ENCODE data around the gene SLC12A4. TPM values are rescaled to one million over a fixed set of nuclear protein-coding genes. Genes with fewer than 3 reads are reported as not detected.
A peak's percentile ranks its signal among the peaks of the same experiment; 100 is the strongest.
"Not testable (repeated sequence)": the region's sequence is repeated elsewhere in the genome, so short reads cannot be mapped to it uniquely, and the experiment has no call there.

SLC12A4 gene
- total RNA-seq: 8.0 TPM

DNA sequence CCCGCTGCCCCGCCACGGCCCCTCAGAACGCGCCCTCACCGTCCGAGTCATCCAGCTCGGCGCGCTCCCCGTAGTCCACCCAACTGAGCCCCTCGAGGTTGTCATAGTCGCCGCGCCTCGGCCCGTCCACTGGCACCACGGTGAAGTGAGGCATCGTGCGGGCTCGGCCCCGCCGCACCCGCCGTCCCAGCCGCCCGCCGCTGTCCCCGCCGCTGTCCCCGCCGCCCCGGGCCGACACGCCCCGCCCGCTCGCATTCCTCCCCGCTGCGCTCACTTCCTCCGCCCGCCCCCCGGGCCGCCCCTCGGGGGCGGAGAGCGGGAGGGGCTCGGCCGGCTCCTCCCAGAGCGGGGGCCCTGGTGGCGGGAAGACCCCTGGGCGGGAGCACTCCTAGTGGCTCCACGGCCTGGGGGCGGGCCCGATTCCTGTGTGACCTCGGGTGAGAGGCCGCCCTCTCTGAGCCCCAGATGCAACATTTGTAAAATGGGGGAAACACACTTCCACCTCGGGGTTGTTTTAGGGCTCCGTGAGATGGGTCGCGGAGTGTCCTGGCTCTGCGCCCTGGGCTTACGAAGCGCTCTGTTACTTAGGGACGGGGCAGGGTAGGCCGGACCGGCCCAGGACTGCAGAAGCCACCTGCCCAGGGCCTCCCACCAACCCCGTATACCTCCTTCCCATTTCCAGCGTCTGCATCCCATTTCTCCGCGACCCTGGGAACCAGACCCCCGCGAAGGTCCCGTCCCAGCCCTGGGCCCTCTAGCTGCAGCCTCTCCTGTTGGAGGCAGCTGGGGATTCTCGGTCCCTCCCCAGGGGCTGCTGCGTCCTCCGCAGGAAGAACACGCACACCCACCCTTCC is at the start of gene SLC12A4:
Gene SLC12A4, minus strand, starts transcription at position 238 of the 854 bp plus-strand sequence. Its CDS starts 84 bp downstream, at position 154.
- peak; percentile 26 for DNase-seq

DNA sequence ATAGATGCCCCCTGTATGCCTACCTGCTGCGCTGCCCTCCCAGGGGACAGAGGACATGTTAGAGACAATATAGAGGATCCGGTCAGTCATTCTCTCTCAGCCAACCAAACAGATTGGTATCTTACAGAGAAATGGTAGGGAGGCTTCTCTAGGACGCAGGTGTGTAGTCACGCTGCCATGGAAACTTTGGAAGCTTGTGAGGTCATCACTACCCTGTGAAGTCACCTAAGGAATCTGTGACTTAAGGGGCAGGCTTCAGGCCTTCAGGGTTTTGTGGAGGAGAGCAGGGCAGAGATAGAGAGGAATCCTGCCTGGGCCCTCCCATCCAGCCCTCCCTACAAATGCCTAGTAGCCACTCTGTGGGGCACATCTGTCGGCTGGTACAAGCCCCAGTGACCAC is 47.2 kb upstream of the SLC12A4 start, which contains the start of gene DPEP2NB:
Gene DPEP2NB, minus strand, starts transcription at position 231 of the 400 bp plus-strand sequence. Its CDS starts 141 bp downstream, at position 90.
- no peak for DNase-seq

DNA sequence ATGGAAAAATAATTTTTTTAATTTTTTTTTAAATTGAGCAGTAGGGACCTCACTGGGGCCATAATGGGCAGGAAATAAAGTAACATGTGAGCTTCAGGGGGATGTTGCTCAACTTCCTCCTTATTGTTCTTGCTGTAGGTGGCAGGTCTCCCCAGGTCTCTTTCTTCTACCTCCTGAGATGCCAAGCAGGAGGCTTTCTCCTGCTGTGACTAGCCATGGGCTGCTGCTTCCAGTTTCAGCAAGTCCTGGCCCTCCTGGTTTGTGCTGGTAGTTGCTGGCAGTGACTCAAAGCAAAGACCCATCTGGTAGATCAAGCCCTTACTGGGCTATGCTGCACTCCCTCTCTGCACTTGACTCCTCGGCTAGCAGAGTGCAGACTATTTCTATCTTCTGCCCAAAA is 45.0 kb upstream of the SLC12A4 start:
- no peak for DNase-seq

DNA sequence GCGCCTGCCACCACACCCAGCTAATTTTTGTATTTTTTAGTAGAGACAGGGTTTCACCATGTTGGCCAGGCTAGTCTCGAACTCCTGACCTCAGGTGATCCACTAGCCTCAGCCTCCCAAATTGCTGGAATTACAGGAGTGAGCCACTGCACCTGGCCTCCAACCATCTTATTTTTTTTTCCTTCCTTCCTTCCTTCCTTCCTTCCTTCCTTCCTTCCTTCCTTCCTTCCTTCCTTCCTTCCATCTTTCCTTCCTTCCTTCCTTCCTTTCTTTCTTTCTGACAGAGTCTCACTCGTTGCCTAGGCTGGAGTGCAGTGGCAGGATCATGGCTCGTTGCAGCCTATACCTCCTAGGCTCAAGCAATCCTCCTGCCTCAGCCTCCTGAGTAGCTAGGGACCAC is 41.4 kb upstream of the SLC12A4 start:
- not testable (repeated sequence) for DNase-seq

- no peak for DNase-seq
Observed at GRCh38 chr16:68009157-68009735, 40.8 kb upstream of the SLC12A4 start.

DNA sequence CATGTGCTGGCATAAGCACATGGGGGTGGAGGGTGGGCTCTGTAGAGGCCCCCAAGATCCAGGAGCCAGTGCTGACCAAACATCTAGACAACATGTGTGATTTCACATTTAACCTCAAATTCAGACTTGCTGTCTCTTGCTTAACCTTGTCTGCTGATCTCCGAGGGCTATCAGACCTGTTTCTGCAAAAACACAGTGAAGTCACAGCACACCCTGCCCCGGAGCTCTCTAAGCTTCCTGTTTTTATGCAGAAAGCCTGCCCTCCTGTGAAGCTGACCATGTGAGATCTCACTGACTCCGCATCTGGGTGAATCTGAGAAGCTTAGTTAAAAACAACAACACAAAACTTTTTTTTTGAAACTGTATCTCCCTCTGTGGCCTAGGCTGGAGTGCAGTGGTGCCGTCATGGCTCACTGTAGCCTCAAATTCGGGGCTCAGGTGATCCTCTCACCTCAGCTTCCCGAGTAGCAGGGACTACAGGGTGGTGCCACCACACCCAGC is 37.4 kb upstream of the SLC12A4 start:
- no peak for DNase-seq

GRCh38 chr16:68005211-68005610 is 36.8 kb upstream of the SLC12A4 start:
- no peak for DNase-seq

DNA sequence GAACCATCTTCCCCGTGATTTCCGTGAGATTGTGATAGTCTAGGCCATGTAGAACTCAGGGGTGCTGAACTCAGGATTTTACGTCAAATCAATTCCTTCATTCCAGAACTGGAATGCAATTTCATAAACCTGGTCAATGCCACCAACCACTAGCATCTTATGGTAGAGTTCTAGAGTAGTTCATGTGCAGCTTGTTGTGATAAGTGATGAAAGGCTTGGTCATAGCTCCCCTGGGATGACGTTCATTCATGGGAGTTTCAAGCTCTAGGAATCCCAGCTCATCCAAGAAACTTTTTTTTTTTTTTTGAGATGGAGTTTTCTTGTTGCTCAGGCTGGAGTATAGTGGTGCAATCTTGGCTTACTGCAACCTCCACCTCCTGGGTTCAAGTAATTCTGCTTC is 34.6 kb upstream of the SLC12A4 start:
- DNase-seq: no peak

- DNase-seq: no peak
Observed at GRCh38 chr16:68000450-68000849, 32.0 kb upstream of the SLC12A4 start.

DNA sequence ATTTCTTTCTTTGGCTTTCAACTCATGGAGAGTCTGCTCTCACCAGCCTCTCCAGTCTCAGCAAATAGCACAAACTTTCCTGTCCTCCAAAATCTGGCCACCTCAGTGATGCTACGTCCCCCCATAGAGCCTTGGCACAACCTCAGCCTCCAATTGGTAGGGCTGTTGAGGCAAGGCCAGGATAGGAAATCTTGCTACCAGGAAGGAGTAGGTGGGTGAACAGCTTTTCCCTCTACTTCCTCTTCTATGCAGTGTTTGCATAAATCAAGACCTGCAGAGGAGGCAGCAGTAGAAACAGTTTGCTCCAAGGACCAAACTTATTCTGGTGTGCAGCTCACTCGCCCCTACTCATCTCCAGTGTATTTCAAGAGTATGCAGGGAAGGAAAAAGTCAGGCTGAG is 31.5 kb upstream of the SLC12A4 start:
- no peak for DNase-seq

GRCh38 chr16:67998779-67999688 is 30.6 kb upstream of the SLC12A4 start, which contains the start of gene DPEP2:
Gene DPEP2 (minus strand): TSS chr16:67999484. CDS start chr16:67993212, 6,272 bp downstream.
- DNase-seq: not testable (repeated sequence)

DNA sequence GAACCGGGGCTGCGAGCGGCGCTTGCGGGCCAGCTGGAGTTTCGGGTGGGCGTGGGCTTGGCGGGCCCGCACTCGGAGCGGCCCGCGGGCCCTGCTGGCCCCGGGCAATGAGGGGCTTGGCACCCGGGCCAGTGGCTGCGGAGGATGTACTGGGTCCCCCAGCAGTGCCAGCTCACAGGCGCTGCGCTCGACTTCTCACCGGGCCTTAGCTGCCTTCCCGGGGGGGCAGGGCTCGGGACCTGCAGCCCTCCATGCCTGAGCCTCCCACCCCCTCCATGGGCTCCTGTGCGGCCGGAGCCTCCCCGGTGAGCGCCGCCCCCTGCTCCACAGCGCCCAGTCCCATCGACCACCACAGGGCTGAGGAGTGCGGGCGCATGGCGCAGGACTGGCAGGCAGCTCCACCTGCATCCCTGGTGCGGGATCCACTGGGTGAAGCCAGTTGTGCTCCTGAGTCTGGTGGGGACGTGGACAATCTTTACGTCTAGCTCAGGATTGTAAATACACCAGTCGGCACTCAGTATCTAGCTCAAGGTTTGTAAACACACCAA is 29.9 kb upstream of the SLC12A4 start:
- not testable (repeated sequence) for DNase-seq

DNA sequence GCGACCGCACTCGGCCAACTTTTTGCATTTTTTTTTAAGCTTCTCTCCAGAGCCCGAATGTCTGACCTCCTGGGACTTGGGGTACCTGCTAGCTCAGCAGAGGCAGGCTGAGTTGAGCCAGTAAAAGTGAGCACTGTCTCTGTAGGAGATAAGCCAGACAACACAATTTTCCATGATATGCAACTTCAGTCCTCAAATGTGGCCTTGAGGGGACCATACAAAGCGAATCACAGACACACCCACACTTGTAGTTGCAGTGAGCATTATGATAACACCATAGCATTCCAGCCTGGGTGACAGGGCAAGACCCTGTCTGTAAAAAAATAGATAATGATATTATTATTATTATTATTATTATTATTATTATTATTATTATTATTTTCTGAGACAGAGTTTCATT is 28.2 kb upstream of the SLC12A4 start:
- DNase-seq: no peak

DNA sequence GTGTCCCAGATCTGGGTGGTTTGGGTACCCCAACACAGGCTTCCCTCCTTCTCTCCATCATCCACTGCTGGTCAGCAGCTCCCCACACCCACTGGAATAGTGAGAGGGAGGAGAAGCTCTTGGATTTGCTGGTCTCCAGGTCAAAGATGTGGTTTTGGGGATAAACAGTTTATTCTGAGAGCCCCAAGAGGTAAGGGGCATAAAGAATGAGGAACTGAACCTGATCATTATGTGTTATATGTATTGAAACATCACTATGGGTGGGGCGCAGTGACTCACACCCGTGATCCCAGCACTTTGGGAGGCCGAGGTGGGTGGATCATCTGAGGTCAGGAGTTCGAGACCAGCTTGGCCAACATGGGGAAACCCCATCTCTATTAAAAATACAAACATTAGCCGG is 27.0 kb upstream of the SLC12A4 start:
- DNase-seq: no peak

- DNase-seq: not testable (repeated sequence)
Observed at GRCh38 chr16:67994040-67994408, 25.6 kb upstream of the SLC12A4 start.

- peak; percentile 28 for DNase-seq
Observed at GRCh38 chr16:67993207-67994039, 25.0 kb upstream of the SLC12A4 start.

- no peak for DNase-seq
Observed at GRCh38 chr16:67992661-67993206, 24.3 kb upstream of the SLC12A4 start.

DNA sequence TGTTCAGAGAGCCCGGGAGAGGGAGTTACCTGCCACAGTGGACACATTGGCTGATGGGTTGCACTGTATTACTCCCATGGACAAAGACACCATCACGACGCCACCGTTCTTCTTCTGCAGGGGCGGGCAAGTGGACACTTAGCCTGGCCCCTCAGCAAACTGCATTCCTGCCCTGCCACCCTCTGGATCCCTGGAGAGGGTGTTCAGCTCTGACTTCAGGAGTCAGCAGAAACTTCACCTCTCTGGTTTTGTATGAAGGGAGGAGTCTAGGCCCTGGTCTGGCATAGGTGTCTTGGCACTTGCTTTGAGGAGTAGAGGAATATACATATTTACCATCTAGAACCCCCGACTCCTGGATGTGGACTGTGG is 21.6 kb upstream of the SLC12A4 start:
- DNase-seq: no peak

DNA sequence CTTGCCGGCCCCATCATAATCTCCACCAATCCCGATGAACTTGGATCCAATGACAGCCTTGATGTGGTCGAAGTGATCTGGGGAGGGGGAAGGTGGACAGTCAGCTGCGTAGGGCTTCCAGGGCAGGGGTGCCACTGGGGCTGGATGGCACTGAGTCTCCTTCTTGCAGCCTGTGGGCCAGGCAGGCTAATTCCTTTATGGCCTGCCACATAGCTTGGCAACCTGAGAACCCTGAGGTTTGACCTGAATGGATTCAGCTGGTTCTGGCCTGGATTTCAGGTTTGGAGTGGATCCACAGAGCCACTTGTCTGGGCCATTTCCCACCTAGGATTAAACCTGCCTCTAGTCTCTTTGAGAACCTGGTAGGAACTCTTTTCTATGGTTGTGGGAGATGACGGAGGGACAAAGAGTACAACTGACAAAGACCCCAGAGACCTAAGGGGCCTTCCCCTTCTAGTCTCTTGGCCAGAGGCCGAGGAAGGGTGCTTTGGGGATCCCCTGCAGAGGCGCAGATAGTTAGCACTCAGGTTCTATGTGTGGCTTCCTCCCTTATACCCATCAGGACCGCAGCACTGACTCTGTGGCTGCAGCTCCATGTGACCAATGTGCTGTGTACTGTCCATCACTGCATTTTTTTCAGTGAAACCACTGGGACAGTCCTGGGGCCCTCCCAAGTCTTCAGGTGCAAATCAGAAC is 21.0 kb upstream of the SLC12A4 start:
- DNase-seq: no peak

- DNase-seq: no peak
Observed at GRCh38 chr16:67988675-67989074, 20.2 kb upstream of the SLC12A4 start.

Measured in occipital lobe (tissue), 2 donors.